ENCODE results near the gene STK39. TPM values are rescaled to one million over a fixed set of nuclear protein-coding genes. Genes with fewer than 3 reads are reported as not detected.
"Not testable (repeated sequence)": the region's sequence is repeated elsewhere in the genome, so short reads cannot be mapped to it uniquely, and the experiment has no call there.

The STK39 gene
- total RNA-seq, 2 experiments from 2014 or later, result 7.9 to 9.5 TPM

- DNase-seq, result no peak
- Histone ChIP-seq H3K27me3 (ENCODE audit: control insufficient read depth in 1 of 2, insufficient read depth in 2 of 2, low read length in 2 of 2) (peaks cover 0 to 4% of the 10 kb centered on the region in 2 experiments), H3K4me1 (ENCODE audit: insufficient read depth, low read length) (no peaks in the 10 kb centered on the region), H3K27ac (ENCODE audit: low read depth in 1 of 2, low read length in 2 of 2) (no peak overlapping the region), H3K36me3 (ENCODE audit: insufficient read depth, low read length) (no peaks in the 10 kb centered on the region), H3K9me3 (ENCODE audit: control insufficient read depth in 1 of 2, insufficient read depth in 1 of 2, low read length in 2 of 2) (no peaks in the 10 kb centered on the region), H3K4me3 (ENCODE audit: low read length) (no peak overlapping the region)
- ChIA-PET CTCF (interaction anchor here (0.6 to 0.9 kb wide), 2 partner anchors 11 to 33 kb away, joined by 3 to 4 read pairs; no protein-coding TSS in a partner anchor), POLR2A (no interaction called here)
- Mint-ChIP-seq H3K9me3 (no peaks in the 10 kb centered on the region), H3K4me3 (no peak overlapping the region), H3K36me3 (ENCODE audit: low read depth) (no peaks in the 10 kb centered on the region), H3K27me3 (no peaks in the 10 kb centered on the region), H3K4me1 (ENCODE audit: low read depth) (no peaks in the 10 kb centered on the region), H3K27ac (no peak overlapping the region)
- TF ChIP-seq CTCF (IDR thresholded peaks at IDR 0.05), result no peak
- no peak for ATAC-seq (ENCODE audit: poor library complexity)
- intact Hi-C loops (cut with DNase I, micrococcal nuclease), result no loop called here
Observed at GRCh38 chr2:168272225-168272624, 24.8 kb upstream of the STK39 start.

- POLR2A ChIA-PET; H3K4me1 Mint-ChIP-seq (ENCODE audit: low read depth); ATAC-seq (ENCODE audit: poor library complexity); H3K36me3 ChIP-seq (ENCODE audit: insufficient read depth, low read length); H3K9me3 Mint-ChIP-seq; H3K27me3 Mint-ChIP-seq; DNase-seq; H3K27ac ChIP-seq (ENCODE audit: low read depth in 1 of 2, low read length in 2 of 2); H3K27me3 ChIP-seq (ENCODE audit: control insufficient read depth in 1 of 2, insufficient read depth in 2 of 2, low read length in 2 of 2); H3K4me1 ChIP-seq (ENCODE audit: insufficient read depth, low read length); H3K27ac Mint-ChIP-seq; H3K4me3 ChIP-seq (ENCODE audit: low read length); H3K36me3 Mint-ChIP-seq (ENCODE audit: low read depth); H3K9me3 ChIP-seq (ENCODE audit: control insufficient read depth in 1 of 2, insufficient read depth in 1 of 2, low read length in 2 of 2); H3K4me3 Mint-ChIP-seq; CTCF ChIA-PET; intact Hi-C loops (cut with DNase I, micrococcal nuclease): not testable (repeated sequence)
Observed at GRCh38 chr2:168262926-168263325, 15.5 kb upstream of the STK39 start.

GRCh38 chr2:168256448-168256847 lies 9.1 kb upstream of the STK39 start:
- H3K27me3 Mint-ChIP-seq, result no peaks in the 10 kb centered on the region
- peaks cover 6% of the 10 kb centered on the region for H3K36me3 Mint-ChIP-seq (ENCODE audit: low read depth)
- ATAC-seq (ENCODE audit: poor library complexity), result no peak
- H3K4me3 Mint-ChIP-seq, result no peak overlapping the region
- ChIA-PET POLR2A (no interaction called here), CTCF (no interaction called here)
- H3K27ac Mint-ChIP-seq, result no peak overlapping the region
- H3K9me3 Mint-ChIP-seq, result peaks cover 9% of the 10 kb centered on the region
- TF ChIP-seq CTCF (IDR thresholded peaks at IDR 0.05), result no peak
- H3K4me1 ChIP-seq (ENCODE audit: insufficient read depth, low read length), result no peaks in the 10 kb centered on the region
- peaks cover 0 to 6% of the 10 kb centered on the region in 2 experiments for H3K9me3 ChIP-seq (ENCODE audit: control insufficient read depth in 1 of 2, insufficient read depth in 1 of 2, low read length in 2 of 2)
- H3K4me1 Mint-ChIP-seq (ENCODE audit: low read depth), result no peaks in the 10 kb centered on the region
- intact Hi-C loops (cut with DNase I, micrococcal nuclease), result no loop called here
- H3K36me3 ChIP-seq (ENCODE audit: insufficient read depth, low read length), result no peaks in the 10 kb centered on the region
- no peak overlapping the region for H3K4me3 ChIP-seq (ENCODE audit: low read length)
- H3K27ac ChIP-seq (ENCODE audit: low read depth in 1 of 2, low read length in 2 of 2), result no peak overlapping the region
- no peaks in the 10 kb centered on the region for H3K27me3 ChIP-seq (ENCODE audit: control insufficient read depth in 1 of 2, insufficient read depth in 2 of 2, low read length in 2 of 2)
- no peak for DNase-seq

- CTCF ChIA-PET, result no interaction called here
- no peak overlapping the region for H3K27ac Mint-ChIP-seq
- H3K36me3 Mint-ChIP-seq (ENCODE audit: low read depth), result peaks cover 6% of the 10 kb centered on the region
- no peaks in the 10 kb centered on the region for H3K4me1 ChIP-seq (ENCODE audit: insufficient read depth, low read length)
- ATAC-seq (ENCODE audit: poor library complexity) (no peak), DNase-seq (no peak)
- TF ChIP-seq CTCF (IDR thresholded peaks at IDR 0.05), result no peak
- no peaks in the 10 kb centered on the region for H3K4me1 Mint-ChIP-seq (ENCODE audit: low read depth)
- no peaks in the 10 kb centered on the region for H3K36me3 ChIP-seq (ENCODE audit: insufficient read depth, low read length)
- H3K9me3 Mint-ChIP-seq, result peaks cover 9% of the 10 kb centered on the region
- H3K27me3 Mint-ChIP-seq, result no peaks in the 10 kb centered on the region
- POLR2A ChIA-PET, result no interaction called here
- H3K9me3 ChIP-seq (ENCODE audit: control insufficient read depth in 1 of 2, insufficient read depth in 1 of 2, low read length in 2 of 2), result peaks cover 0 to 6% of the 10 kb centered on the region in 2 experiments
- no peak overlapping the region for H3K27ac ChIP-seq (ENCODE audit: low read depth in 1 of 2, low read length in 2 of 2)
- H3K4me3 Mint-ChIP-seq, result no peak overlapping the region
- intact Hi-C loops (cut with DNase I, micrococcal nuclease), result no loop called here
- no peak overlapping the region for H3K4me3 ChIP-seq (ENCODE audit: low read length)
- no peaks in the 10 kb centered on the region for H3K27me3 ChIP-seq (ENCODE audit: control insufficient read depth in 1 of 2, insufficient read depth in 2 of 2, low read length in 2 of 2)
Observed at GRCh38 chr2:168255866-168256265, 8.5 kb upstream of the STK39 start.
